KMS-11 (cell line): Measurements from ENCODE around the gene PDE4D.

Experiments
- H2AFZ ChIP-seq: fragments of 200-600 bp; sonication (generic); 2 replicates; pipeline ENCODE4 v1.6.1; 2016; ENCODE audit warnings: antibody characterized with exemption, mixed run types, low read depth
- H3K27ac ChIP-seq: fragments of 200-600 bp; sonication (generic); 2 replicates; pipeline ENCODE4 v1.6.1; 2016; ENCODE audit warnings: mild to moderate bottlenecking, mixed run types
- H3K27me3 ChIP-seq: fragments of 200-600 bp; sonication (generic); 2 replicates; pipeline ENCODE4 v1.6.1; 2017; ENCODE audit warnings: mild to moderate bottlenecking, low read depth, mixed run types, moderate library complexity; ENCODE audit not compliant: insufficient read depth
- H3K36me3 ChIP-seq: fragments of 200-600 bp; sonication (generic); 2 replicates; pipeline ENCODE4 v1.6.1; 2017; ENCODE audit warnings: mild to moderate bottlenecking, mixed run types; ENCODE audit not compliant: insufficient read depth
- H3K4me1 ChIP-seq: fragments of 200-600 bp; sonication (generic); 2 replicates; pipeline ENCODE4 v1.6.1; 2016; ENCODE audit warnings: mild to moderate bottlenecking, low read depth, mixed run types; ENCODE audit not compliant: poor library complexity, severe bottlenecking
- H3K4me2 ChIP-seq: fragments of 200-600 bp; sonication (generic); 2 replicates; pipeline ENCODE4 v1.7.0; 2016; ENCODE audit warnings: mild to moderate bottlenecking, mixed run types
- H3K4me3 ChIP-seq: fragments of 200-600 bp; sonication (generic); IDR thresholded peaks from 2 replicates; pipeline ENCODE4 v1.6.1; 2017; ENCODE audit warnings: low read depth, low read length, mixed read lengths; ENCODE audit not compliant: insufficient read depth
- H3K79me2 ChIP-seq: fragments of 200-600 bp; sonication (generic); 2 replicates; pipeline ENCODE4 v1.6.1; 2016; ENCODE audit warnings: low read depth, mixed run types; ENCODE audit not compliant: insufficient read depth
- H3K9ac ChIP-seq: fragments of 200-600 bp; sonication (generic); 2 replicates; pipeline ENCODE4 v1.6.1; 2016; ENCODE audit warnings: mild to moderate bottlenecking, mixed run types
- H4K20me1 ChIP-seq: fragments of 200-600 bp; sonication (generic); 2 replicates; pipeline ENCODE4 v1.6.1; 2016; ENCODE audit warnings: mild to moderate bottlenecking, mixed run types; ENCODE audit not compliant: insufficient read depth
- TF ChIP-seq, protein P1 (sequence below): fragments of 200-600 bp; sonication (generic); conservative IDR thresholded peaks from 2 replicates; pipeline ENCODE4 v1.6.1; 2017; ENCODE audit warnings: low read depth, mild to moderate bottlenecking, antibody characterized with exemption, low read length, moderate library complexity, mixed read lengths

The PDE4D gene

DNA sequence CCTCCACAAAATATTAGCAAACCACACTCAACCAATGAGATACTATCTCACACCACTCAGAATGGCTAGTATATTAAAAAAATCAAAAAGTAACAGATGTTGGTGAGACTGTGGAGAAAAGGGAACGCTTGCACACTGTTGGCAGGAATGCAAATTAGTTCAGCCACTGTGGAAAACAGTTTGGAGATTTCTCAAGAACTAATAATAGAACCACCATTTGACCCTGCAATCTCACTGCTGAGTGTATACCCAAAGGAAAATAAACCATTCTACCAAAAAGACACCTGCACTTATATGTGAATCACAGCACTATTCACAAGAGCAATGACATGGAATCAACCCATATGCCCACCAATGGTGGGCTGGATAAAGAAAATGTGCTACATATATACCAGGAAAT is 393.5 kb downstream of the PDE4D start:
- no peaks in the 10 kb centered on the region for H3K36me3 ChIP-seq
- no peak overlapping the region for H3K27ac ChIP-seq
- no peaks in the 10 kb centered on the region for H4K20me1 ChIP-seq
- no peak overlapping the region for H3K9ac ChIP-seq
- TF ChIP-seq, protein P1, sequence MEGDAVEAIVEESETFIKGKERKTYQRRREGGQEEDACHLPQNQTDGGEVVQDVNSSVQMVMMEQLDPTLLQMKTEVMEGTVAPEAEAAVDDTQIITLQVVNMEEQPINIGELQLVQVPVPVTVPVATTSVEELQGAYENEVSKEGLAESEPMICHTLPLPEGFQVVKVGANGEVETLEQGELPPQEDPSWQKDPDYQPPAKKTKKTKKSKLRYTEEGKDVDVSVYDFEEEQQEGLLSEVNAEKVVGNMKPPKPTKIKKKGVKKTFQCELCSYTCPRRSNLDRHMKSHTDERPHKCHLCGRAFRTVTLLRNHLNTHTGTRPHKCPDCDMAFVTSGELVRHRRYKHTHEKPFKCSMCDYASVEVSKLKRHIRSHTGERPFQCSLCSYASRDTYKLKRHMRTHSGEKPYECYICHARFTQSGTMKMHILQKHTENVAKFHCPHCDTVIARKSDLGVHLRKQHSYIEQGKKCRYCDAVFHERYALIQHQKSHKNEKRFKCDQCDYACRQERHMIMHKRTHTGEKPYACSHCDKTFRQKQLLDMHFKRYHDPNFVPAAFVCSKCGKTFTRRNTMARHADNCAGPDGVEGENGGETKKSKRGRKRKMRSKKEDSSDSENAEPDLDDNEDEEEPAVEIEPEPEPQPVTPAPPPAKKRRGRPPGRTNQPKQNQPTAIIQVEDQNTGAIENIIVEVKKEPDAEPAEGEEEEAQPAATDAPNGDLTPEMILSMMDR: no peak
- no peak overlapping the region for H3K4me3 ChIP-seq
- H3K27me3 ChIP-seq: no peaks in the 10 kb centered on the region
- H3K4me2 ChIP-seq: no peak overlapping the region
- H2AFZ ChIP-seq: no peak overlapping the region
- no peaks in the 10 kb centered on the region for H3K4me1 ChIP-seq
- H3K79me2 ChIP-seq: no peaks in the 10 kb centered on the region

DNA sequence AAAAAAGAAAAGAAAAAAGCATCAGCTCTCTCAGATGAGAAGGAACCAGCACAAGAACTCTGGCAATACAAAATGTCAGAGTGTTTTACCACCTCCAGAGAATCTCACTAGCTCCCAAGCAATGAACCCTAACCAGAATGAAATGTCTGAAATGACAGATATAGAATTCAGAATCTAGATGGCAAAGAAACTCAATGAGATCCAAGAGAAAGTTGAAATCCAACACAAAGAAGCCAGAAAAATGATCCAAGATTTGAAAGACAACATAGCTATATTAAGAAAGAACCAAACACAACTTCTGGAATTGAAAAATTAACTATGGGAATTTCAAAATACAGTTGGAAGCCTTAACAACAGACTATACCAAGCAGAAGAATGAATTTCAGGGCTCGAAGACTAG is 396.3 kb downstream of the PDE4D start:
- TF ChIP-seq, protein P1: no peak
- H3K27ac ChIP-seq: no peak overlapping the region
- H3K4me1 ChIP-seq: peaks cover 2% of the 10 kb centered on the region
- H3K27me3 ChIP-seq: no peaks in the 10 kb centered on the region
- no peaks in the 10 kb centered on the region for H3K36me3 ChIP-seq
- no peak overlapping the region for H3K4me3 ChIP-seq
- H3K9ac ChIP-seq: no peak overlapping the region
- H2AFZ ChIP-seq: peak overlapping the region; percentile 0; the same call in 1 of the 2 replicates
- 0 out of 2 replicates have a peak overlapping the region, but pooled peaks have one; percentile 0 for H3K4me2 ChIP-seq
- no peaks in the 10 kb centered on the region for H3K79me2 ChIP-seq
- no peaks in the 10 kb centered on the region for H4K20me1 ChIP-seq

- no peak overlapping the region for H3K27ac ChIP-seq
- TF ChIP-seq, protein P1: peak; percentile 90
- H3K4me1 ChIP-seq: peaks cover 8% of the 10 kb centered on the region
- no peaks in the 10 kb centered on the region for H3K79me2 ChIP-seq
- no peaks in the 10 kb centered on the region for H3K27me3 ChIP-seq
- peak overlapping the region; percentile 0; the same call in 1 of the 2 replicates for H2AFZ ChIP-seq
- no peaks in the 10 kb centered on the region for H4K20me1 ChIP-seq
- H3K36me3 ChIP-seq: no peaks in the 10 kb centered on the region
- H3K4me3 ChIP-seq: no peak overlapping the region
- H3K9ac ChIP-seq: no peak overlapping the region
- H3K4me2 ChIP-seq: 0 out of 2 replicates have a peak overlapping the region, but pooled peaks have one; percentile 0
These were observed 396.9 kb downstream of the PDE4D start for GRCh38 chr5:59496524-59497134.

DNA sequence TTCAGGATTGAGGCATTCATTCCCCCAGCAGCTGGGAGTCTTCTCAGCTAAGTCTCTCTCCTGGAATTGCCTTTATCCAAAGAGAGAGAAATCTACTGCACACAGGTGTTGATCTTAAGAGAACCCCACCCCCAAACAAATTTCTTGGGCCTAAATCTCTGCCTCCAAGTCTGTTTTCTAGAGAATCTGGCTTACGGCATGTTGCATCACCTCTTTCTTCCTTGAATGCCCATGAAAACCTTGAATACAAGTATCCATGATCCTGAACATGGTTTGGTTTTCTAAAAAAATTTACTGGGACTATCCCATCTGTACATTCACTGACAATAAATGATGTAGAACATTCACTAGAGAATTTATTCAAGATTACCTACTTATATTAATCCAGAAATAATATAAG is 401.6 kb downstream of the PDE4D start:
- TF ChIP-seq, protein P1: no peak
- Histone ChIP-seq H4K20me1 (no peaks in the 10 kb centered on the region), H3K4me2 (no peak overlapping the region), H3K27me3 (no peaks in the 10 kb centered on the region), H3K36me3 (no peaks in the 10 kb centered on the region), H3K27ac (no peak overlapping the region), H2AFZ (no peak overlapping the region), H3K9ac (no peak overlapping the region), H3K4me3 (no peak overlapping the region), H3K79me2 (no peaks in the 10 kb centered on the region), H3K4me1 (peaks cover 8% of the 10 kb centered on the region)
